CD14-positive monocyte (primary cell): ENCODE results near the gene AKAP3. TPM values are rescaled to one million over a fixed set of nuclear protein-coding genes. Genes with fewer than 3 reads are reported as not detected.
A peak's percentile ranks its signal among the peaks of the same experiment; 100 is the strongest.

ENCODE experiments used
- DNase-seq, 3 donors: peaks; one replicate each; pipeline ENCODE4 v3.0.0-alpha.2; 2011 to 2022
- H2AFZ ChIP-seq: 2 replicates; pipeline ENCODE4 v1.6.0; 2012; ENCODE audit warnings: mild to moderate bottlenecking, low read depth, low read length, inconsistent platforms; ENCODE audit not compliant: insufficient read depth, poor library complexity, severe bottlenecking
- H3K27ac ChIP-seq, 2 donors: 1 replicate in 1 of 2; 2 replicates in 1 of 2; pipeline ENCODE4 v1.5.1; 2012 to 2013; ENCODE audit warnings: low read length in 2 of 2, control low read depth in 1 of 2, inconsistent platforms in 1 of 2, low read depth in 1 of 2, mild to moderate bottlenecking in 1 of 2
- H3K27me3 ChIP-seq, 2 donors: one replicate each; pipeline versions ENCODE4 v1.6.0 to v1.6.1; 2011 to 2013; ENCODE audit warnings: low read length in 2 of 2; ENCODE audit not compliant: control insufficient read depth in 2 of 2, insufficient read depth in 2 of 2
- H3K36me3 ChIP-seq, 2 donors: replicated peaks in 1 of 2; 1 replicate in 1 of 2; 2 replicates in 1 of 2; pipeline versions ENCODE4 v1.5.1 to v1.6.1; 2012 to 2013; ENCODE audit warnings: low read length in 2 of 2, control low read depth in 1 of 2, inconsistent platforms in 1 of 2, mild to moderate bottlenecking in 1 of 2; ENCODE audit not compliant: insufficient read depth in 2 of 2, control insufficient read depth in 1 of 2
- H3K4me1 ChIP-seq, 2 donors: 1 replicate in 1 of 2; 2 replicates in 1 of 2; pipeline versions ENCODE4 v1.5.1 to v1.6.1; 2012 to 2013; ENCODE audit warnings: low read length in 2 of 2, control low read depth in 1 of 2, inconsistent platforms in 1 of 2, mild to moderate bottlenecking in 1 of 2, moderate library complexity in 1 of 2; ENCODE audit not compliant: insufficient read depth in 2 of 2, control insufficient read depth in 1 of 2
- H3K4me2 ChIP-seq: replicated peaks from 2 replicates; pipeline ENCODE3; 2012; ENCODE audit warnings: low read length, moderate library complexity, mild to moderate bottlenecking; ENCODE audit not compliant: poor library complexity, severe bottlenecking; ENCODE audit errors: extremely low read depth
- H3K4me3 ChIP-seq, 3 experiments: fragments of 200-600 bp in 1 of 3; sonication (generic) in 1 of 3; replicated peaks in 1 of 3; 1 replicate in 2 of 3; 2 replicates in 1 of 3; pipeline ENCODE4 v1.5.1; 2011 to 2013; ENCODE audit warnings: low read length in 3 of 3, mild to moderate bottlenecking in 3 of 3, control low read depth in 2 of 3, low read depth in 2 of 3, inconsistent platforms in 1 of 3, moderate library complexity in 1 of 3
- H3K79me2 ChIP-seq: 2 replicates; pipeline ENCODE4 v1.6.0; 2012; ENCODE audit warnings: mild to moderate bottlenecking, control low read depth, inconsistent platforms, low read length, moderate library complexity; ENCODE audit not compliant: insufficient read depth
- H3K9ac ChIP-seq: 2 replicates; pipeline ENCODE4 v1.6.0; 2017; ENCODE audit warnings: low read length, mild to moderate bottlenecking; ENCODE audit not compliant: insufficient read depth, poor library complexity, severe bottlenecking
- H3K9me3 ChIP-seq, 2 donors: replicated peaks in 1 of 2; 1 replicate in 1 of 2; 2 replicates in 1 of 2; pipeline versions ENCODE4 v1.5.1 to v1.6.1; 2012 to 2013; ENCODE audit warnings: low read length in 2 of 2, control low read depth in 1 of 2; ENCODE audit not compliant: control insufficient read depth in 1 of 2, insufficient read depth in 1 of 2
- H4K20me1 ChIP-seq: 2 replicates; pipeline ENCODE4 v1.6.0; 2012; ENCODE audit warnings: mild to moderate bottlenecking, low read length, control low read depth, moderate library complexity; ENCODE audit not compliant: insufficient read depth
- H3K27ac Mint-ChIP-seq, 7 donors: one replicate each; pipeline ENCODE4 v1.8.0; 2020; ENCODE audit warnings: mild to moderate bottlenecking in 7 of 7, mixed read lengths in 7 of 7, moderate library complexity in 6 of 7, inconsistent platforms in 2 of 7
- H3K27me3 Mint-ChIP-seq, 3 donors: one replicate each; pipeline ENCODE4 v1.8.0; 2021 to 2022; ENCODE audit warnings: low read depth in 3 of 3, mild to moderate bottlenecking in 3 of 3, mixed read lengths in 3 of 3, moderate library complexity in 3 of 3, inconsistent platforms in 1 of 3
- H3K36me3 Mint-ChIP-seq, 2 donors: one replicate each; pipeline ENCODE4 v1.8.0; 2020; ENCODE audit warnings: mixed read lengths in 2 of 2, inconsistent platforms in 1 of 2, mild to moderate bottlenecking in 1 of 2
- H3K4me1 Mint-ChIP-seq: one replicate; pipeline ENCODE4 v1.8.0; 2020; ENCODE audit warnings: mild to moderate bottlenecking, mixed read lengths
- H3K4me3 Mint-ChIP-seq, 2 donors: one replicate each; pipeline ENCODE4 v1.8.0; 2020; ENCODE audit warnings: mild to moderate bottlenecking in 2 of 2, mixed read lengths in 2 of 2, moderate library complexity in 1 of 2
- H3K9me3 Mint-ChIP-seq, 7 donors: one replicate each; pipeline ENCODE4 v1.8.0; 2020 to 2022; ENCODE audit warnings: mixed read lengths in 7 of 7, mild to moderate bottlenecking in 6 of 7, moderate library complexity in 6 of 7, inconsistent platforms in 2 of 7
- WGBS: methylation state at CpG from one replicate; pipeline ENCODE4 v1.1.5; 2013; ENCODE audit warnings: missing lambda C conversion rate; ENCODE audit not compliant: insufficient coverage; 5-methylcytosine and 5-hydroxymethylcytosine counted together
- intact Hi-C, 2 donors: fragments of 100-400 bp; cut with micrococcal nuclease; formaldehyde crosslinking; loops; one replicate each; pipeline versions ENCODE4 v1.15.0 to v1.15.1; 2023
- polyA plus RNA-seq, 3 donors: library from polyadenylated mRNA; depleted of rRNA in 1 of 3; unstranded in 2 of 3; stranded (reverse) in 1 of 3; fragments of 300-500 nt in 2 of 3; fragments of >200 nt in 1 of 3; fragmentation: Illumina TruSeq in 2 of 3; gene quantifications; 1 replicate in 2 of 3; 2 replicates in 1 of 3; pipeline ENCODE4 v1.2.3, GENCODE V29; 2012 to 2021
- TF ChIP-seq, protein P1 (sequence below): fragments of 200-600 bp; IDR thresholded peaks from one replicate; pipeline ENCODE4 v1.8.0; 2022; ENCODE audit warnings: antibody characterized with exemption, mild to moderate bottlenecking

The AKAP3 gene
- polyA plus RNA-seq, 3 donors, result 0.08 TPM; not detected in 2

DNA sequence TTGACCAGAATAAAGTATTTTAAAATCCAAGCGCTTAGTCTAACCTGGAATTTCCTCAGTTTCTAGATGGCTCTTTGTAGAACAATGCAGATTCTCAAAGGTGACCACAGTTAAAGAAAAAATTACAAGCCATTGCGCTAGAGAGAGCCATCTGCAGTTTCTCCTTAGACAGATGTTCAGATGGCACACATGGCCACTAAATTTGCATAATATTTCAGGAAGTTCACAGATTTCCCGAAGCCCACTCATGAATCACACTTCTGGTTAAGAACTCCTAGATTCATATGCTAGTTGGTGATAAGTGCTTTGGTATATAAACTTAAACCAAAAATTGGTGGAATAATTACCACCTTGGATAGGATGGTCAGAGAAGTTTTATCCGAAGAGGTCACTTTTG, 749 bp downstream of the AKAP3 start:
- peak; percentile 27 to 66 (median 66) for DNase-seq
- Mint-ChIP-seq H3K27me3 (peaks cover 6 to 15% (median 10%) of the 10 kb centered on the region in 3 donors), H3K4me1 (peaks cover 32% of the 10 kb centered on the region), H3K4me3 (peak overlapping the region; percentile 94), H3K27ac (peak overlapping the region; percentile 51 to 97 (median 93)), H3K36me3 (peaks cover 0 to 5% of the 10 kb centered on the region in 2 donors), H3K9me3 (peaks cover 0 to 2% (median 0%) of the 10 kb centered on the region in 7 donors)
- Histone ChIP-seq H3K27me3 (no peaks in the 10 kb centered on the region), H3K36me3 (peaks cover 0 to 10% of the 10 kb centered on the region in 2 donors), H3K4me1 (peaks cover 17 to 20% of the 10 kb centered on the region in 2 donors), H3K79me2 (peaks cover 44% of the 10 kb centered on the region), H3K4me2 (peak overlapping the region; percentile 95), H3K9me3 (no peaks in the 10 kb centered on the region), H3K9ac (peak overlapping the region; percentile 86), H3K27ac (peak overlapping the region in 1 of 2 donors; percentile 95), H4K20me1 (peaks cover 19% of the 10 kb centered on the region), H3K4me3 (peak overlapping the region; percentile 80 to 100 (median 90)), H2AFZ (peak overlapping the region; percentile 91)
- intact Hi-C loops, result loop anchor here in 1 of 2 donors (10.0 kb wide), 1 partner anchor 323 kb away; the partner anchor contains the start of gene TIGAR
- WGBS, result 5% methylated on average over 2 of the region's 4 CpGs
- TF ChIP-seq, protein P1, sequence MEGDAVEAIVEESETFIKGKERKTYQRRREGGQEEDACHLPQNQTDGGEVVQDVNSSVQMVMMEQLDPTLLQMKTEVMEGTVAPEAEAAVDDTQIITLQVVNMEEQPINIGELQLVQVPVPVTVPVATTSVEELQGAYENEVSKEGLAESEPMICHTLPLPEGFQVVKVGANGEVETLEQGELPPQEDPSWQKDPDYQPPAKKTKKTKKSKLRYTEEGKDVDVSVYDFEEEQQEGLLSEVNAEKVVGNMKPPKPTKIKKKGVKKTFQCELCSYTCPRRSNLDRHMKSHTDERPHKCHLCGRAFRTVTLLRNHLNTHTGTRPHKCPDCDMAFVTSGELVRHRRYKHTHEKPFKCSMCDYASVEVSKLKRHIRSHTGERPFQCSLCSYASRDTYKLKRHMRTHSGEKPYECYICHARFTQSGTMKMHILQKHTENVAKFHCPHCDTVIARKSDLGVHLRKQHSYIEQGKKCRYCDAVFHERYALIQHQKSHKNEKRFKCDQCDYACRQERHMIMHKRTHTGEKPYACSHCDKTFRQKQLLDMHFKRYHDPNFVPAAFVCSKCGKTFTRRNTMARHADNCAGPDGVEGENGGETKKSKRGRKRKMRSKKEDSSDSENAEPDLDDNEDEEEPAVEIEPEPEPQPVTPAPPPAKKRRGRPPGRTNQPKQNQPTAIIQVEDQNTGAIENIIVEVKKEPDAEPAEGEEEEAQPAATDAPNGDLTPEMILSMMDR, result no peak

DNA sequence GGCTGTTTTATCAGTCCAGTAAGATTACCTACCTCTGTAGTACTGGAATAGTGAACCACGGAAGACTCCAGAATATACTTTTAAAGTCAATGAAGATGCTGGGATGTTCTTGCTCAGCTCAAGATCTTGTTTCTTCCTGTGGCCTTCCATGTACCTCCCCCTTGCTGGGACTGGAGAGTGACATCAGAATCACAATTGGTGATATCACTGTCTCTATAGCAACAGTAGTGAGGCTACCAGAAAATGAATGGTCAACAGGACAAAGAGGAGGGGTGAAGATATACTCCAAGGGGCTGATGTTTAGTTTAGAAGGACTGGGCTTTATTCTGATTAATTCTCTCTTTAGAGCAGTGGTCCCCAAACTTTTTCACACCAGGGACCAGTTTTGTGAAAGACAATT, 3.8 kb downstream of the AKAP3 start:
- Mint-ChIP-seq H3K4me1 (peaks cover 16% of the 10 kb centered on the region), H3K4me3 (no peak overlapping the region), H3K36me3 (no peaks in the 10 kb centered on the region), H3K27ac (no peak overlapping the region), H3K27me3 (peaks cover 8 to 20% (median 12%) of the 10 kb centered on the region in 3 donors), H3K9me3 (peaks cover 0 to 2% (median 0%) of the 10 kb centered on the region in 7 donors)
- H3K79me2 ChIP-seq, result peaks cover 14% of the 10 kb centered on the region
- no peak for DNase-seq
- no peak overlapping the region for H3K4me3 ChIP-seq
- no peak overlapping the region for H3K9ac ChIP-seq
- no peaks in the 10 kb centered on the region for H4K20me1 ChIP-seq
- TF ChIP-seq, protein P1, result no peak
- no peaks in the 10 kb centered on the region for H3K27me3 ChIP-seq
- no peak overlapping the region for H2AFZ ChIP-seq
- no peaks in the 10 kb centered on the region for H3K9me3 ChIP-seq
- H3K4me2 ChIP-seq, result no peak overlapping the region
- intact Hi-C loops, result loop anchor here in 1 of 2 donors (10.0 kb wide), 1 partner anchor 320 kb away; the partner anchor contains the start of gene TIGAR
- no CpG with 5 or more reads among the region's 1 CpG for WGBS
- H3K27ac ChIP-seq, result no peak overlapping the region
- peaks cover 15 to 17% of the 10 kb centered on the region in 2 donors for H3K4me1 ChIP-seq
- no peaks in the 10 kb centered on the region for H3K36me3 ChIP-seq
